Left ventricle myocardium inferior (tissue), 1 donor: ENCODE measurements around the gene TACR1. TPM values are rescaled to one million over a fixed set of nuclear protein-coding genes. Genes with fewer than 3 reads are reported as not detected.

Experiments used
- DNase-seq: peaks from one replicate; pipeline ENCODE4 v3.0.0-alpha.2; 2020
- H3K27ac ChIP-seq: fragments of 200-600 bp; replicated peaks from 2 replicates; pipeline ENCODE4 v1.8.0; 2021
- H3K27me3 ChIP-seq: fragments of 200-600 bp; 2 replicates; pipeline ENCODE4 v1.8.0; 2021; ENCODE audit warnings: low read depth
- H3K36me3 ChIP-seq: fragments of 200-600 bp; 2 replicates; pipeline ENCODE4 v1.8.0; 2021
- H3K4me1 ChIP-seq: fragments of 200-600 bp; 2 replicates; pipeline ENCODE4 v1.8.0; 2021
- H3K4me3 ChIP-seq: fragments of 200-600 bp; 2 replicates; pipeline ENCODE4 v1.8.0; 2021; ENCODE audit warnings: mild to moderate bottlenecking, moderate library complexity
- H3K9me3 ChIP-seq: fragments of 200-600 bp; replicated peaks from 2 replicates; pipeline ENCODE4 v1.8.0; 2021
- intact Hi-C: fragments of 100-400 bp; cut with micrococcal nuclease; formaldehyde crosslinking; loops from one replicate; pipeline ENCODE4 v1.11.0; 2022
- total RNA-seq: library from RNA; stranded (reverse); fragmentation: NEBNext Ultra II Directional; extraction: Animal tissue kit (Norgen Biotek cat#: 25700); gene quantifications from one replicate; pipeline ENCODE4 v1.2.1, GENCODE V29; 2021
- TF ChIP-seq, protein P1 (sequence below): fragments of 200-600 bp; IDR thresholded peaks from 2 replicates; pipeline ENCODE4 v1.8.0; 2021; ENCODE audit warnings: antibody characterized with exemption, mild to moderate bottlenecking, borderline replicate concordance
- donor health status: DM: no; HTN: yes; CAD: no; lungs with severe emphysema.

TACR1 gene
- total RNA-seq, 1 donor from 2014 or later, result 0.22 TPM

DNA sequence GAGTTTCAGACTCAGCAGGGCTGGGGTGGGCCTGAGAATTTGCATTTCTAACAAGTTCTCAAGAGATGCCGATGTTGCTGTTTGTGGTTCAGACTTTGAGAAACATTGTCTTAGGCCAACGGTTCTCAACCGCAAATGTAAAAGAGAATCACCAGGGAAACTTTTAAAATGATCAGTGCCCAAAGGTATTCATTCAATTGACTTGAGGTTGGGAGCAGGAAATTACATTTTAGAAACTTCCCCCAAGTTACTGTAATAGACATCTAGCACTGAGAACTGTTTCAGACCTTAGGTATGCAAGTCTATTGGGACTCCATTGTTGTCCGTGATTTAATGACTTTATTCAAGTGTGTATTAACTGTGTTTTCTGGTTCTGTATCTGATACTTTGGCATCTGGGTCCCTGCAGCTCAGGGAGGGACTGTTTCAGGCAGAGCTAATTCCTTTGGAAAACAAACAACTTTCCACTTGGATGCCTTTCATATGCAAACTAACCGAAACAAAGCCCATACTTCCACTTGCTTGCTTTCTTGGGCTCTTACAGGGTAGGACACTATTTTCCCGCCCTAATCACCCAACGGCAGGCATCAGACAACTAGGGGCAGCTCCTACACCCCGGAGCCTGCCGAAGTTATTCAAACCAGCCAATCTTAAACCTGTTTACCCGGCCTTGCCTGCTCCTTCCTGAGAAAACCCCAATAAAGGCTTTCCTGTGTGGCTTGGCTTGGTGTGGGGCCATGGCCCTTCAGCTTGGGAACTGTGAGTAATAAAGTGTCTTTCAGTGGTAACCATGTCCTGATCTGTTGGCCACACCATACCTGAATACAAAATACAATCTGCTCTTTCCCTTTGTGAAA, 143.3 kb downstream of the TACR1 start:
- H3K9me3 ChIP-seq, result no peaks in the 10 kb centered on the region
- TF ChIP-seq, protein P1, sequence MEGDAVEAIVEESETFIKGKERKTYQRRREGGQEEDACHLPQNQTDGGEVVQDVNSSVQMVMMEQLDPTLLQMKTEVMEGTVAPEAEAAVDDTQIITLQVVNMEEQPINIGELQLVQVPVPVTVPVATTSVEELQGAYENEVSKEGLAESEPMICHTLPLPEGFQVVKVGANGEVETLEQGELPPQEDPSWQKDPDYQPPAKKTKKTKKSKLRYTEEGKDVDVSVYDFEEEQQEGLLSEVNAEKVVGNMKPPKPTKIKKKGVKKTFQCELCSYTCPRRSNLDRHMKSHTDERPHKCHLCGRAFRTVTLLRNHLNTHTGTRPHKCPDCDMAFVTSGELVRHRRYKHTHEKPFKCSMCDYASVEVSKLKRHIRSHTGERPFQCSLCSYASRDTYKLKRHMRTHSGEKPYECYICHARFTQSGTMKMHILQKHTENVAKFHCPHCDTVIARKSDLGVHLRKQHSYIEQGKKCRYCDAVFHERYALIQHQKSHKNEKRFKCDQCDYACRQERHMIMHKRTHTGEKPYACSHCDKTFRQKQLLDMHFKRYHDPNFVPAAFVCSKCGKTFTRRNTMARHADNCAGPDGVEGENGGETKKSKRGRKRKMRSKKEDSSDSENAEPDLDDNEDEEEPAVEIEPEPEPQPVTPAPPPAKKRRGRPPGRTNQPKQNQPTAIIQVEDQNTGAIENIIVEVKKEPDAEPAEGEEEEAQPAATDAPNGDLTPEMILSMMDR, result no peak
- intact Hi-C loops, result no loop called here
- peaks cover 8% of the 10 kb centered on the region for H3K4me1 ChIP-seq
- DNase-seq, result no peak
- no peak overlapping the region for H3K4me3 ChIP-seq
- H3K36me3 ChIP-seq, result no peaks in the 10 kb centered on the region
- H3K27ac ChIP-seq, result peak overlapping the region; percentile 76
- H3K27me3 ChIP-seq, result no peaks in the 10 kb centered on the region

DNA sequence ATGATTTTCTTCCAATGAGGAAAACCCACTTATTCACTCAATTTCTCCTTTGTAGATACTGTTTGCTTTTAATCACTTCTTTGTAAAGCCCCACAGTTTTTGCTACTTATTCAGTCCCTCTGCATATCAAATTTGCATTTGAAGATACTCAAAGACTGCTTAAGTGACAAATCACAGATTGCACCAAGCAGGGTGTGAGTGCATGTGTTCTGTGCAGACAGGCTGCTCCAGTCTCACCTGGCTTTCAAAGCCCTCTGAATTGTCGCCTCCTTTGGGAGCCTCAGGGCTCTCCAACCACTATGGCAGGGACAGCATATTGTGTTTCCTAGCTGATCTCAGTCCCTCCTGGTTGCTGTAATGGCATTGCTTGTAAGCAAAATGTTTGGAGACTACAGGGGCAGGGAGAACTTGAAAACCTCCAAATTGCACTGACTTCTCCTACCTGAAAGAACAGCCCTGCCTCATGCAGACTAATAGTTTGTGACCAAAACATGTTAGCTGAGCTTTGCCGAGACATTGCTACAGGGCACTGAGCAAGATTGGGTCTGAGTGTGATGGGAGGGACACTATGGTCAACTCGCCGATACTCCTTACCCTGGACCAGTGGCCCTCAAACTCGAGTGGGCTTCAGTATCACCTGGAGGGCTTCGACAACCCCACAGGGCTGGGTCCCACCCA, 144.0 kb downstream of the TACR1 start:
- TF ChIP-seq, protein P1, result no peak

DNA sequence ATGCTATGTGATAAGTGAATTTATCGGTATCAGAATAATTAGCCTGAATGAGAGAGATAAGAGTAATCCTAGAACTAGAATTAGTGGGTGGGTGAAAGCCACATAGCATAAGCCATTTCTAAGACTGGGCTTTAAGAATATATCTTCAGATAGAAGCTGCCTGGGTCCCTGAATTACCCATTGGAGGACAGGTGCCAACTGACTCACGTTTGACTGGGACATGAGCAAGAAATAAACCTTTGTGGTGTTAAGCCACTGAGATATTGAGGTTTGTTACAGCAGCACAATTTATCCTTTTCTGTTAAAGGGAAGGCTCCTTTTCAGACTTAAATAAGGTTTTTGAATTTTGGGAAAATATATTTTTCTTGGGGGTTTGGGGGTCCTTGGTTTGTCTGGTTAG, 145.0 kb downstream of the TACR1 start:
- no peak for DNase-seq
- no peak overlapping the region for H3K4me3 ChIP-seq
- TF ChIP-seq, protein P1, result no peak
- no peaks in the 10 kb centered on the region for H3K36me3 ChIP-seq
- H3K9me3 ChIP-seq, result no peaks in the 10 kb centered on the region
- no peaks in the 10 kb centered on the region for H3K27me3 ChIP-seq
- intact Hi-C loops, result no loop called here
- H3K27ac ChIP-seq, result no peak overlapping the region
- peaks cover 8% of the 10 kb centered on the region for H3K4me1 ChIP-seq

More for the DNA sequence above, 144.0 kb downstream of the TACR1 start:
- Histone ChIP-seq H3K4me1 (peaks cover 8% of the 10 kb centered on the region), H3K36me3 (no peaks in the 10 kb centered on the region), H3K9me3 (no peaks in the 10 kb centered on the region), H3K27me3 (no peaks in the 10 kb centered on the region), H3K4me3 (no peak overlapping the region), H3K27ac (peak overlapping the region; percentile 76)
- intact Hi-C loops, result no loop called here
- no peak for DNase-seq

DNA sequence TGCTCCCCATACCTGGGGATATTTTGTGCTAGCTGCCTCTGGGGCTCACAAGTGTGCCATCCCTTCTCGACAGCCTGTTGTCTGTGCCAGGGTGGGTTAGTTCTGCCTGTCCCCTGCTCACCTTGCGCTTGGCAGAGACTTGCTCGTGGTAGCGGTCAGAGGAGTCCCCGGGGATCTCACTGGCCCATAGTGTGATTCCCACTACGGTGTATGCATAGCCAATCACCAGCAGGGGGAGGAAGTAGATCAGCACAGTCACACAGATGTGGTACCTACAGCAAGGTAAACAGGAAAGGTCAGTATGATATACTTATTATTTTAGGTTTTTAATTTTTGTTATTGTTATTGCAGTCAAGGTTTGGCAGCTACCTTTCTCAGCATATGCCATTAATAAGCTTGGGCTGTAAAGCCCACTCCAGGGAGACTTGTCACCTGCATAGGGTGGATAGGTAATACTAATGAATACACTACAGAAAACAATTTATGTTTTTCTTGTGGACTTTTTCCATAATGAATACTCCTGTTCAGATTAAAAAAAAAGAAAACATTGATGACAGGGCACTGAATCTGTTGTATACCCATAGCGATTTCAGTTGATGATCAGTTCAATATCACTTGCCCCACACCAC, 145.7 kb downstream of the TACR1 start:
- H3K9me3 ChIP-seq, result no peaks in the 10 kb centered on the region
- H3K27me3 ChIP-seq, result no peaks in the 10 kb centered on the region
- H3K4me3 ChIP-seq, result no peak overlapping the region
- no peak for DNase-seq
- H3K4me1 ChIP-seq, result peaks cover 8% of the 10 kb centered on the region
- H3K36me3 ChIP-seq, result no peaks in the 10 kb centered on the region
- H3K27ac ChIP-seq, result no peak overlapping the region
- intact Hi-C loops, result no loop called here
- TF ChIP-seq, protein P1, result peak; percentile 58

DNA sequence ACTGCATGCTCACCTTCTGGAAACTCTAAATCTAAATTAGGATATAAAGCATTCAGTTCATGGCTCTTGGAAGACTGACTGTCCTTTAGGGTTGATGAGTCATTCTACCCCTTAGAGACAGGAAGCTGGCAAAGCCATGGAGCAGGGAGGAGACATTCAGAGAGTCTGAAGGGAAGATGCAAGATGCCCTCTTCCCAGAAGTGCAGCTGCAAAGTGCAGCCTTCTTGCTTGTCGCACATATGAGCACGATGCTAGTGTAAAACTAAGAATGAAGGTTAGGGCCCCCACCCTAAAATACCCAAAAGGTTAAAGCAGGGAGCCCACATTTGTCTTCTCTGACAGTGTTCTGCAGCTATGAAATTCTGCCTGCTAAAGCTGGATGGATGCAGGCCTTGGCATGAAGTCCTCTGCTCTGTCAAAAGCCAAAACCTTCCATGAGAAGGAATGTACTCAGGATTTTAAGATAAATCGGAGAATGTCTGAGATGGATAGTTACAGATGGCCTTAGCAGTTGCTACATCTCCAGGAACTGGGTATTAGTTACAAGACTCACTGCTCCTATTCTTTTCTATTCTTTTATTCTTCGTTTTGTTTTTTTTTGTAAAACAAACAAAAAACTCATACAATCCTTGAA, 151.2 kb downstream of the TACR1 start:
- DNase-seq, result no peak
- TF ChIP-seq, protein P1, result no peak
- peaks cover 15% of the 10 kb centered on the region for H3K4me1 ChIP-seq
- no peaks in the 10 kb centered on the region for H3K27me3 ChIP-seq
- H3K36me3 ChIP-seq, result no peaks in the 10 kb centered on the region
- H3K4me3 ChIP-seq, result no peak overlapping the region
- H3K27ac ChIP-seq, result peak overlapping the region; percentile 7
- H3K9me3 ChIP-seq, result no peaks in the 10 kb centered on the region
- intact Hi-C loops, result no loop called here
